A673 (cell line): ENCODE data around the gene RAP1GDS1. TPM values are rescaled to one million over a fixed set of nuclear protein-coding genes. Genes with fewer than 3 reads are reported as not detected.

Experiments used
- BruUV-seq: library from RNA; stranded (reverse); fragments of 400-500 nt; replicated peaks from 2 replicates; lab custom pipeline; 2021; lab: Mats Ljungman, UMichigan
- CTCF ChIA-PET: fragments of 300-600 bp; sonication (Branson Sonifier 250); formaldehyde crosslinking; loops from one replicate; lab custom pipeline; 2022; ENCODE audit warnings: antibody characterized with exemption; lab: Charles Lee
- POLR2A ChIA-PET: fragments of 300-600 bp; sonication (Branson Sonifier 250); formaldehyde crosslinking; loops from one replicate; lab custom pipeline; 2022; ENCODE audit warnings: antibody characterized with exemption; ENCODE audit not compliant: low non-redundant PET; lab: Charles Lee
- DNase-seq: peaks from one replicate; pipeline ENCODE4 v3.0.0-alpha.2; 2015; ENCODE audit warnings: low spot score
- H3K27ac ChIP-seq: fragments of 200-600 bp; sonication (generic); 2 replicates; pipeline ENCODE4 v1.5.1; 2016; ENCODE audit warnings: mixed run types, low read depth, mild to moderate bottlenecking, mixed read lengths, antibody characterized with exemption, low read length; ENCODE audit not compliant: poor library complexity, severe bottlenecking
- H3K27me3 ChIP-seq: fragments of 200-600 bp; sonication (generic); replicated peaks from 2 replicates; pipeline ENCODE4 v1.6.1; 2017; ENCODE audit warnings: mixed run types, low read depth, mild to moderate bottlenecking, mixed read lengths, antibody characterized with exemption, low read length; ENCODE audit not compliant: insufficient read depth, poor library complexity
- H3K36me3 ChIP-seq: fragments of 200-600 bp; sonication (generic); 2 replicates; pipeline ENCODE4 v1.6.1; 2016; ENCODE audit warnings: mixed run types, mild to moderate bottlenecking, mixed read lengths, antibody characterized with exemption, low read length; ENCODE audit not compliant: insufficient read depth, poor library complexity, severe bottlenecking
- H3K4me1 ChIP-seq: fragments of 200-600 bp; sonication (generic); 2 replicates; pipeline ENCODE4 v1.6.1; 2017; ENCODE audit warnings: mixed run types, mild to moderate bottlenecking, mixed read lengths, antibody characterized with exemption, low read length; ENCODE audit not compliant: insufficient read depth, poor library complexity, severe bottlenecking
- H3K4me3 ChIP-seq: fragments of 200-600 bp; sonication (generic); 2 replicates; pipeline ENCODE4 v1.5.1; 2016; ENCODE audit warnings: low read depth, mixed run types, mild to moderate bottlenecking, mixed read lengths, low read length; ENCODE audit not compliant: poor library complexity, severe bottlenecking
- H3K9me3 ChIP-seq: fragments of 200-600 bp; sonication (generic); 2 replicates; pipeline ENCODE4 v1.6.1; 2016; ENCODE audit warnings: mixed run types, low read depth, mild to moderate bottlenecking, mixed read lengths, antibody characterized with exemption, low read length; ENCODE audit not compliant: poor library complexity, severe bottlenecking
- CTCF ChIP-seq: fragments of 300-800, 200-600 bp; sonication (generic); conservative IDR thresholded peaks from 2 replicates; pipeline ENCODE4 v1.5.1; 2017; ENCODE audit warnings: low read depth, mild to moderate bottlenecking, antibody characterized with exemption, low read length, moderate library complexity, mixed read lengths
- EZH2 ChIP-seq: fragments of 200-600 bp; sonication (generic); IDR thresholded peaks from 2 replicates; pipeline ENCODE4 v1.6.1; 2017; ENCODE audit warnings: borderline replicate concordance, low read depth, mild to moderate bottlenecking, mixed read lengths, antibody characterized with exemption, low read length; ENCODE audit not compliant: poor library complexity, severe bottlenecking
- intact Hi-C: fragments of 100-400 bp; cut with micrococcal nuclease; formaldehyde crosslinking; loops from one replicate; pipeline ENCODE4 v1.10.0; 2022; ENCODE audit not compliant: unreplicated experiment
- total RNA-seq: library from RNA; stranded (reverse); gene quantifications from 2 replicates; pipeline ENCODE4 v1.2.3, GENCODE V29; 2021

RAP1GDS1 gene
- total RNA-seq, 1 experiment from 2014 or later = 44.5 TPM

- TF ChIP-seq EZH2 (no peak), CTCF (no peak)
- no peaks in the 10 kb centered on the region for H3K4me1 ChIP-seq
- no peaks in the 10 kb centered on the region for H3K36me3 ChIP-seq
- ChIA-PET CTCF (no interaction called here), POLR2A (no interaction called here)
- no peaks in the 10 kb centered on the region for H3K9me3 ChIP-seq
- no peak for DNase-seq
- no peaks in the 10 kb centered on the region for H3K27me3 ChIP-seq
- intact Hi-C loops = no loop called here
- H3K27ac ChIP-seq = no peak overlapping the region
- BruUV-seq = no TSS peak
- no peak overlapping the region for H3K4me3 ChIP-seq
Observed at GRCh38 chr4:98482847-98483806, 221.9 kb downstream of the RAP1GDS1 start.

DNA sequence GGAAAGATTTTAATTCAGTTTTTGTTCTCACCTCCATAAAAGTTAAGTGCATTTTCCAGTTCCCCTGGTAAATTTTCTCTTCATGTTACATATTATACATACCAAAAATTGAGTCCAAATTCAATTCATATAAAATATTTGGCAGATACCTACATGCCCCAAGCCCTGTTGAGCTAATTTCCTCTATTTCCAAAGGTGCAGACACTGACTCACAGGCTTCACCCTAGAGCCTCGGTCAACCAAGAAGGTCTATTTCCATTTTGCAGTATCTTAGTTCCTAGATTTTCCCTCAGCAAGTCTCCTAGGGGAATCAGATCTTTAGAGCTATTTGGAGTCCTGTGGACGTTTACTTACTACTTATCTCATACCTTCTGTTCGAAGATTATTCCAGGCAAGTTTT, 222.8 kb downstream of the RAP1GDS1 start:
- H3K27ac ChIP-seq = no peak overlapping the region
- no peaks in the 10 kb centered on the region for H3K4me1 ChIP-seq
- no peak for TF ChIP-seq CTCF
- no peak for TF ChIP-seq EZH2
- ChIA-PET POLR2A (no interaction called here), CTCF (no interaction called here)
- DNase-seq = no peak
- intact Hi-C loops = no loop called here
- H3K27me3 ChIP-seq = no peaks in the 10 kb centered on the region
- no peak overlapping the region for H3K4me3 ChIP-seq
- no TSS peak for BruUV-seq
- no peaks in the 10 kb centered on the region for H3K9me3 ChIP-seq
- no peaks in the 10 kb centered on the region for H3K36me3 ChIP-seq

- intact Hi-C loops = no loop called here
- Histone ChIP-seq H3K36me3 (no peaks in the 10 kb centered on the region), H3K27ac (no peak overlapping the region), H3K27me3 (no peaks in the 10 kb centered on the region), H3K4me1 (no peaks in the 10 kb centered on the region), H3K4me3 (no peak overlapping the region), H3K9me3 (no peaks in the 10 kb centered on the region)
- DNase-seq = no peak
- TF ChIP-seq CTCF (no peak), EZH2 (no peak)
- BruUV-seq = no TSS peak
- POLR2A ChIA-PET = no interaction called here
- CTCF ChIA-PET = no interaction called here
Observed at GRCh38 chr4:98485816-98486345, 224.7 kb downstream of the RAP1GDS1 start.
